Right kidney (tissue), 9 donors: Measurements from ENCODE around the gene RAB9A.
A peak's percentile ranks its signal among the peaks of the same experiment; 100 is the strongest.
"Not testable (repeated sequence)": the region's sequence is repeated elsewhere in the genome, so short reads cannot be mapped to it uniquely, and the experiment has no call there.

Experiments used
- DNase-seq: peaks from one replicate; pipeline ENCODE4 v3.0.0-alpha.2; 2016
- long read RNA-seq, 8 donors: transcript quantifications; one replicate each; lab custom pipeline, GENCODE V29; 2026

The RAB9A gene, protein sequence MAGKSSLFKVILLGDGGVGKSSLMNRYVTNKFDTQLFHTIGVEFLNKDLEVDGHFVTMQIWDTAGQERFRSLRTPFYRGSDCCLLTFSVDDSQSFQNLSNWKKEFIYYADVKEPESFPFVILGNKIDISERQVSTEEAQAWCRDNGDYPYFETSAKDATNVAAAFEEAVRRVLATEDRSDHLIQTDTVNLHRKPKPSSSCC
- long read RNA-seq, donor 1, transcript RAB9A-202 (3 exons, 2,039 nt), result major isoform, 10 of 17 reads
- long read RNA-seq, donor 1, transcript RAB9A-203 (2 exons, 737 nt), result minor isoform, 7 of 17 reads
- long read RNA-seq, donor 1, partial matches to known transcripts, result 0 of 17 reads
- long read RNA-seq, donor 1, other reads (novel, unspliced or antisense), result 0 of 17 reads
- long read RNA-seq, donor 2, transcript RAB9A-202 (3 exons, 2,039 nt), result major isoform, 10 of 14 reads
- long read RNA-seq, donor 2, partial matches to known transcripts, result 0 of 14 reads
- long read RNA-seq, donor 2, other reads (novel, unspliced or antisense), result 0 of 14 reads
- long read RNA-seq, donor 3, partial matches to known transcripts, result 0 of 5 reads
- long read RNA-seq, donor 3, other reads (novel, unspliced or antisense), result 0 of 5 reads
- long read RNA-seq, donor 4, transcript RAB9A-202 (3 exons, 2,039 nt), result major isoform, 8 of 23 reads
- long read RNA-seq, donor 4, partial matches to known transcripts, result 14 of 23 reads
- long read RNA-seq, donor 4, other reads (novel, unspliced or antisense), result 0 of 23 reads
- long read RNA-seq, donor 5, transcript RAB9A-203 (2 exons, 737 nt), result major isoform, 8 of 13 reads
- long read RNA-seq, donor 5, partial matches to known transcripts, result 0 of 13 reads
- long read RNA-seq, donor 5, other reads (novel, unspliced or antisense), result 0 of 13 reads
- long read RNA-seq, donor 6, transcript RAB9A-203 (2 exons, 737 nt), result minor isoform, 5 of 27 reads
- long read RNA-seq, donor 6, transcript RAB9A-202 (3 exons, 2,039 nt), result major isoform, 9 of 27 reads
- long read RNA-seq, donor 6, partial matches to known transcripts, result 13 of 27 reads
- long read RNA-seq, donor 6, other reads (novel, unspliced or antisense), result 0 of 27 reads
- long read RNA-seq, donor 7, transcript RAB9A-202 (3 exons, 2,039 nt), result major isoform, 14 of 52 reads
- long read RNA-seq, donor 7, transcript RAB9A-203 (2 exons, 737 nt), result minor isoform, 10 of 52 reads
- long read RNA-seq, donor 7, partial matches to known transcripts, result 28 of 52 reads
- long read RNA-seq, donor 7, other reads (novel, unspliced or antisense), result 0 of 52 reads
- long read RNA-seq, donor 8, transcript RAB9A-203 (2 exons, 737 nt), result minor isoform, 8 of 19 reads
- long read RNA-seq, donor 8, transcript RAB9A-202 (3 exons, 2,039 nt), result major isoform, 11 of 19 reads
- long read RNA-seq, donor 8, partial matches to known transcripts, result 0 of 19 reads
- long read RNA-seq, donor 8, other reads (novel, unspliced or antisense), result 0 of 19 reads

DNA sequence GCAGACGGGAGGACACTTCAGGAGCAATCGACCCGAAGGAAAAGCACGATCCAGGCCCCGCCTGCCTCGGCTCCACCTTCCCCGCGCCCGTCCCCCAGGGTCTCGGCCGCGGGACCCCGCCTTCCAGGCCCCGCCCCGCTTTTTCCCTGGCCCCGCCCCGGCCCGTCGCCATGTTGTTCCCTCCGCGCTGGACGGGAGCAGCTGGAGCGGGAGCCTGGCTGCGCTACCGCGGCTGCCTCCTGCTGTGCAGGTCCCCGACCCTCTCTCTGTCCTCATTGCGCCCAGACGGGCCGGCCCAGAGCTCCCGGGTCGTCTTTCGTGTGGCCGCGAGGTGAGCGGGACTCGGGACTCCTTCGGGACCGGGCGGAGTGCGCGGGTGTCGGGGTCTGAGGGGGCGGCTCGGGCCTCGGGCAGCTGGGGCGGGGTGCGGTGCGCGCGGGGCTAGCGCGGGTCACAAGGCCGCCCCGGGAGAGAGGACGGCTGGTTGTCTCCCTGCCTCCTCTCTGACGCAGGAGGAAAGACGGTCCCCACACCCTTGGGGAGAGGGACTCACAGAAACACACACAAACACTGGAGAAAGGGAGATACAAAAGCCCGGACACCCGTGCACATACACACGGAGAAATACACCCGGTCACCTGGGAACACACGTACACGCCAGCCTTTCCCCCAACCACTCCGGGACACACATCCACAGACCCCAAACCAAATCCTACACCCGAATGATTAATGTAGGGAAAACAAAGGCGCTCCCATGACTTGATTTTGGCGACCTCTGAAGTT is at the start of gene RAB9A:
Gene RAB9A, plus strand, starts transcription at position 171 of the 783 bp plus-strand sequence. CDS start 19,619 bp downstream, outside the sequence.
- DNase-seq, result peak; percentile 81

DNA sequence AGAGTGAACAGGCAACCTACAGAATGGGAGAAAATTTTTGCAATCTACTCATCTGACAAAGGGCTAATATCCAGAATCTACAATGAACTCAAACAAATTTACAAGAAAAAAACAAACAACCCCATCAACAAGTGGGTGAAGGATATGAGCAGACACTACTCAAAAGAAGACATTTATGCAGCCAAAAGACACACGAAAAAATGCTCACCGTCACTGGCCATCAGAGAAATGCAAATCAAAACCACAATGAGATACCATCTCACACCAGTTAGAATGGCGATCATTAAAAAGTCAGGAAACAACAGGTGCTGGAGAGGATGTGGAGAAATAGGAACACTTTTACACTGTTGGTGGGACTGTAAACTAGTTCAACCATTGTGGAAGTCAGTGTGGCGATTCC is 47.2 kb upstream of the RAB9A start:
- DNase-seq, result not testable (repeated sequence)

DNA sequence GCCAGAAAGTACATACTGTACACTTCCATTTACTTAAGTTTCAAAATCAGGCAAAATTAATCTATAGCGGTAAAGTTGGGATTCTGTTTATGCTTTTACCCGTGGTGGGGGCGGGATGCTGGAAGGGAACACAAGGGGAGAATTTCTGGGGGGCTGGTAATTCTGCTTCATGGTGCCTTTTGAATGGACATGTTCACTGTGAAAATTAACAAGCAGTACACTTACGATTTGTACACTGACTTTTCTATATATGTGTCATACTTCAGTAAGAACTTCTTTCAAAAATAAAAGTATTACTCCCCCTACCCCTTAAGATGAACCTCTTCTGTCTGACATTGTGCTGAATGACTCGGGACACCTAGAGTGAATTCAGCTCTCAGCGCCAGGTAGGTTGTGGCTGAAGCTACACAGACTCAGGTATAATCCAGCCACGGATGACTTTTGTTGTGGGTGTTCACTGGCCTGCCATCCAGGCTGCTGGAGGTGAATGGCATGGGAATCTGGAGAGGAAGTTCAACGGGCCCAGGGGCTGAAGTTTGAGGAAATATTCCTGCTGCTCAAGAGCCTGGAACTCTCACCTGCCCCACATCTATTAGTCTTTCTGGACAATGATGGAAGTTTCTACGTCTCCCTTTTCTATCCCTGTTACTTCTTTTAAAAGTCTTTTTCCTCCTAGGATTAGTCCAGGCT is 43.3 kb upstream of the RAB9A start:
- peak; percentile 26 for DNase-seq

DNA sequence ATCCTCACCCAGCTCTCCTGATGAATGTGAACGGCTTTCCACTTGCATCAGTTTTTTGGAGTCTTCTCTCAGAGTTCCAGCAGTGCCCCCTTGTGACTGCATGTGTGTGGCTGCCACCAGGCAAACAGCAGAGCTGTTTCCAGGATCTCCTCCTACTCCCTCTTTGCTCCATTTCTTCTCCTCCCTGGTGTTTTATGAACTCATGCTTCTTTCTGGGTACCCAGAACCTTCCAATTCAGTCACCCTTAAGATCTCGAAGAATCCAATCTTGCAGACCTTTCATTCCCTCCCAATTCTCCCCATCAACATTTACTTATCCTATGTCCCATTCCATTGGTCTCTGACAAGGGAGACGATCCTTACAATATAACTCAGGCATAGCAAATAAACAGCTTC is 42.8 kb upstream of the RAB9A start:
- no peak for DNase-seq

DNA sequence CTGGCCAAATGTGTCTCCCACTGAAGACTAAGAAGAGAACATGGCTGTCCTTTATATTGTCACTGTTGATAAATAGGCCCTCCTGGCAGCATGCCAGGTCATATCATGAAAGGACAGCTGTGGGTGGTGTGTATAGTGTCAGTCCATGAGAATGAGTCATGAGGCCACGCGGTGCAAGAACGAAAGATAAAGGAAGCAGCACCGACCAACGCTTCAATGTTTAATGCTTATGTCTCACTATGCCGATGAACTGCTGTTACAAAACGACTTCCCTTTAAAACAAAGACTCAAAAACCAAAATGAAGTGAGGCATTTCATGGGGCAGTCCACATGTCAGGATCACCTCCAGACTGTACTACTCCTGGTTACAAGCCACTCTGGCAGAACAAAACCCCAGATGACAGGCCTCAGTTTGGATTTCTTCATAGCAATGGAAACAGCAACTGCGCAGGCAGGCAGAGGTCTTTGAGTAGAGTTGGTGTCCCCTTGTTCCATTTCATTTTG is 41.2 kb upstream of the RAB9A start:
- DNase-seq, result no peak

DNA sequence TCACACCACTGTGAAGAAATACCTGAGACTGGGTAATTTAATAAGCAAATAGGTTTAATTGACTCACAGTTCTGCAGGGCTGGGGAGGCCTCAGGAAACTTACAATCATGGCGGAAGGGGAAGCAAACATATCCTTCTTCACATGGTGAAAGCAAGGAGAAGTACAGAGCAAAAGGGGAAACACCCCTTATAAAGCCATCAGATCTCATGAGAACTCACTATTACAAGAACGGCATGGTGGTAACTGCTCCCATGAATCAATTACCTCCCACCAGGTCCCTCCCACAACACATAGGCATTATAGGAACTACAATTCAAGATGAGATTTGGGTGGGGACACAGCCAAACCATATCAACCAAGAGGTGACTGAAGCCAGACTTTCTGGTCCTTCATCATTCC is 40.6 kb upstream of the RAB9A start:
- not testable (repeated sequence) for DNase-seq

DNA sequence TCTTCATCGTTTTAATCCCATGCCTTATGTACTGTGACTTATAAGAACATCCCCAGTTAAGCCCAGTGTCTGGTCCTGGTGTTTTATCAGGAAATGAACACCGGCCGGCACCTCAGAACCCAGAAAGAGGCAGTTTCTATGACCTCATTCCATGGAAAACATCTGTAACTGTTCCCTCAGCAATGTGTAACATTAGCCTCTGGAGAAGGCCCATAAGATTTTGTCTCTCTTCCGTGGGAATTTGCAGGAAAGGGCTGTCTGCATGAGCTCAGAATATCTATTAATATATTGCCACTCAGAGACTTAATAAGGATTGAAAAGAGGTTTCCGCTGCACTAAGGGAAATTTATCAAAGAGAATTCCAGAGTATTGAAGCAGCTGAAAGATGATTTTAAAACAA is 39.1 kb upstream of the RAB9A start:
- no peak for DNase-seq

DNA sequence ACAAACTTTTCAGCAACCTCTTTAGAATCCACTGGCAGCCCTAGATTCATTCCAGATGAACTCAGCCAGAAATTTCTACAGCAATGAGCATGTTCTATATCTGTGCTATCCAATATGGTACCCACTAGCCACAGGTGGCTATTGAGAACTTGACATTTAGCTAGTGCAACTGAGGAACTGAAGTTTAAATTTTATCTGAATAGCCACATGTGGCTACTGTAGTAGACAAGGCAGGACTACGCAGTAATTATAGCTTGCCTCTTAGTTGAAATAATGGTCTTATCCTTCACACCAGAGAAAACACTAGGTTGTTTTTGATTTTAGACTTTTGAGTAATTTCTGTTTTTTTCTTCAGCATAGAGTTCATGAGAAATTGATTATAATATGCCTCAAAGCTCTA is 38.6 kb upstream of the RAB9A start:
- no peak for DNase-seq

DNA sequence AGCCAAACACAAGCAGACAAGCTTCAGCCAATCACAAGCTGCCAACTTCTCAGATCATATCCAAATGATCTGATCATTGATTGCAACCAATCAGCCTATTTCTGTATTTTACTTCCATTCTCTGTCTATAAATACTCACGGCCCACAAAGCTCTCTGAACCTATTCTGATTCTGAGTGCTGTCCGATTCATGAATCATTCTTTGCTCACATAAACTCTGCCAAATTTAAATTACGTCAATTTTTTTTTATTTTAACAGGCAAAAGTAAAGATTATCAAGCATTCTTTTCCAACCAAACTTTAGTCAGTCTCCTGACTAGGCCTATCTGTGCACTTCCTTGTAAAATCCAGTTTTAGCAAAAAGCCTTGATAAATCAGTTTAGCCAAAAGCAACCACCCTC is 37.8 kb upstream of the RAB9A start:
- DNase-seq, result no peak

DNA sequence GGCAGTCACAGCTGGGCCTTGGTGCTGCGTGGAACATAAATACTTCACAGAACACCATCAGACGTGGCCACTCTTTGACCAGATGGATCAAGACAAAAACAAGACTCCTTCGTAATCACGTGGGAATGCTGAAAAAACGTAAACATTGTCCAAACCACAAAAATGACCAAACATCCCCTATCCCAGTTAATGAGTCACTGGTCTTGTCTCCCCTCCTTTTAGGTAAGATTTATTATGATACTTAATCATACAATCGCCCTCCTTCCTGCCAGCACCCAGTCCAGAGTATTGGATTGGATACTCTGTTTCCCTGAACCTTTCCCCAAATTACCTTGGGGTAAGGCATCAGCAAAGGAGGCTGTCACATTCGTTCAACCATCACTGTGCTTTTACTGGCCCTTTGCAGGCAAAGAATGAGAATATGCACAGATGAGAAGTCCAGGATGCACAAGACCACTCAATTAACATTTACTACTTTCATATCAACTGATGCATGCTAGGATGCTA is 36.6 kb upstream of the RAB9A start:
- peak; percentile 6 for DNase-seq

DNA sequence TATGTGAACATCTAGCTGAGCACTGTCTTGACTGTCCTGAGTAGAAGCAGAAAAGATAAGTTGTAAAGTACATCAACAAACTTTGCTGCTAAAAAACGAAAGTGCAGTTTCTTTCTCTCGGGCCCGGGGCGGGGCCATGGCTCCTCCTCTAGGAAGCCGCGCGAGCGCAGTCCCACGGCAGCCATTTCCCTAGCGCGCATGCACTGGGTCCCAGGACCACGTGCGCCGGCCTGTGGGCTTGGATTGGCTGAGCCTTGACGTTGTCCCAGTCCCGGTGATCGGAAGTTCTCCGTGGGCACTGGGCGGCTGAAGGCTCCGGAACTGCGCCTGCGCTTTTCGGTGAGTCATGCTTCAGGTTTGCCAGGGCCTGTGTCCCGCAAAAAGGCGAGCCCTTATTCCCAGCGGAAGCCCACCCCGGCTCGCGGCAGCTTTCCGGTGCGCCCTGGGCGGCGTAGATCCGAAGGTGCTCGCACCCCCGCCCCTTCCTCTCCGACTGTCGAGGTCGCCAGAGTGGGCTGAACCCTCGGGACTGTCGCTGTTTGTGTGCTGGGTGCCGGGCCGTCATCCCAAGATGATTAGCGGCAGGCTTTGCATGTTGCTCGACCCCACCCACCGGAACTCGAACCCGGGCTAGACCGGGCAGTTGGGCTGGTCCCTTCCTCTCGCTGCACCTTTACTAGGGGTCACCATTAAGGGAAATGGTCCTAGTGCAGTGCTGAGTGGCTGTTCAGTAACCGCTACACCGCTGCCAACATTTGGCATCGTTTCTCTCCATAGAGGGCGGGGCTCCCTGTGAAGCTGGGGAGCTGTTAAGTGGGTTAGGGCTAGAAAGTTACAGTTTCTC is 35.9 kb upstream of the RAB9A start, which contains the start of gene TCEANC:
Gene TCEANC, plus strand, starts transcription at position 292 of the 844 bp plus-strand sequence. CDS start 9,368 bp downstream, outside the sequence.
- DNase-seq, result peak; percentile 82

DNA sequence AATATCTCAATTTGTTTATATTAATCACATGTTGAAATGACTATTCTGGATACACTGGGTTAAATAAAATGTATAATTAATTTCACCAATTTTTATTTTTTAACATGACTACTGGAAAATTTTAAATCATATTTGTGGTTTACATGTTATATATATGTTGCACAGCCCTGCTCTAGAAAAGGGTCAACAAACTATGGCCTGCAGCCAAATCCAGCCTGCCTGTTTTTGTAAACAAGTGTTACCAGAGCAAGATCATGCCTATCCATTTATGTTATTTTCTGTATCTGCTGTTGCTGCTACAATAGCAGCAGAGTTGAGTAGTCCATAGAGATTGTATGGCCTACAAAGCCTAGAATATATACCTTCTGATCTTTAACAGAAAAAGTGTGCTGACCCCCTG is 34.8 kb upstream of the RAB9A start:
- no peak for DNase-seq

DNA sequence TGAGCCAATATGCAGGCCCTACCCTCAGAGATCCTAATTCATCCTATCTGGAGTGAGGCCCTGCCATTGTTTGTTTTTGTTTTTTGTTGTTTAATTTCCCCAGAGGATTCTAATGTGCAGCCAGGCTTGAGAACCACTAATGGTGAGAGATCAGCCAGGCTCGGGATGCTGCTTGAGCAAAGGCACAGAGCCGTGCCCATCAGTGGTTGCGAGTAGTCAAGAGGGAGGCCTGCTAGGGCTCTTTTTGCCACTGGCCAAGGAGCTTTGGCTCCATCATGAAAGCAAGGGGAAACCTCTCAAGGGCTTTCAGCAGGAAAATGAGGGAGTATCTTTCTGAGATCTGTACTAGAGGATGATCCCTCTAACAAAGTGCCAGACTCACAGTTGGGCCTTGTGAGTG is 33.3 kb upstream of the RAB9A start:
- no peak for DNase-seq

DNA sequence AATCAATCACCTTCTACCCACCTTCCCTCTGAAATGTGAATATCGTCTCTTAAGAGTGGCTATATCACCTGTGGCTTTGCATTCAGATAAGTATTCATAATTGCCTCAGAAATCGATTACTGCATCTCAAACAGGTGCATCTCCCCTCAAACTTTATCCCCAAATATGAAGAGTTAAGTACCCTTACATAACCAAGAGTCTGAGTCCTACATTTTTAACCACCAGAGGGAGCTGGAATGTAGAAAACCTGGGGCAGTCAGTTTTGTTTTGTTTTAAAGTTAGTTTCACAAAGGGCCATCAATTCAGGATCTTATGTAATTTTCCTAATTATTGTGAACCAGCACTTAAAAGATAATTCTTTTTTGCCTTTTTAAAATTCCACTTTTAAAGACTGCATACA is 30.3 kb upstream of the RAB9A start:
- DNase-seq, result no peak

DNA sequence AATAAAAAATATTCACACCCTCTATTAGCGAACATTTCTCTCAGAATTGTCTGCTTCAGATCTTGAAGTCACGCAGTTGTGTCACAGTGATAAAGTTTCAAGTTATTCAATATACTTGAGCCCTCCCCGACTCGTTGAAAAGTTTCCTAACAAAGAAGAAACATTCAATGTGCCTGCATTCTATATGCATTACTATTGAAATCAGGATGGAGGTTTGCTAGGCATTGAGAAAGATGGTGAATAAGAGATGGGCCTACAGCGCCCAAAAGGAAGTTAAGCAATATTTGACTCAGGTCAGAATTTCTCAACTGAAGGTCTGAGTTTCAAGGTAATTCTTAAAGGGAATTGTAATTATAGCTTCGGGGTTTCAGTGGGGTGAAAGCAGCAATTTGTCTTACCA is 29.9 kb upstream of the RAB9A start:
- no peak for DNase-seq

DNA sequence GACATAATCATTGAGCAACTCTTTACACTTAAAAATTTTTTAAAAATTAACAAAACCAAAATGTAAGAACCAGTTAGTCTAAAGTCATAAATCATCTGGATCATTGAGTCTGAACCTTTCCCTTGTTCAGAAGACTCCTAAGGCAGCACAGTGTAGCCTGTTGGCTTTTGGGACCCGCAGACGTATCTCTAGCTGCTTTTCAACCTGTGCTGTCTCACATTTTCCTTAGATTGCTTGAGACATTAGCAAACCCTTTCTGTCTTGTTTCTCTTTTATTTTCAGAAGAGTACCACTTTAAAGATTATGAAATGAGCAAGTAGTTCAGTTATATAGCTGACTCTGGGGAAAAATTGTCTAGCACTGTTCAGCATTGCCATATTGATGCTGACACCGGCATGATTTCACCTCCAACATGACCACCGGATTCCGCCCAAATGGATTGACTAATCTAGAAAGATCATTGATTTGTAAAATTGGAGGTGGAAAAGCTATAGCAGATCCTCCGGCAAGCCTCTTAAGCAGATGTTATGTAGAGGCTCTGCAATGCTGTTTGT is 27.1 kb upstream of the RAB9A start:
- no peak for DNase-seq

DNA sequence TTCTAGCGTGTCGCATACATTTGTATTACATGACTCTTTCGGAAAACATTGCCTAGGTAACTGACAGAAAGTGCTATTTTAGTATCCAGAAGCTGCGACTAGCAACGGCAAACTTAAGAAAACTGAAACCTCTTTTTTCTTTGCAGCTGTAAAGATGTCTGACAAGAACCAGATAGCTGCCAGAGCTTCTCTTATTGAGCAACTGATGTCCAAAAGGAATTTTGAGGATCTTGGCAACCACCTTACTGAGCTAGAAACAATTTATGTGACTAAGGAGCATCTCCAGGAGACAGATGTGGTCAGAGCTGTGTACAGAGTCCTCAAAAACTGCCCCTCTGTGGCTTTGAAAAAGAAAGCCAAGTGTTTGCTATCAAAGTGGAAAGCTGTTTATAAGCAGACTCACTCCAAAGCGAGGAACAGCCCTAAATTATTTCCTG is 26.6 kb upstream of the RAB9A start:
- DNase-seq, result no peak

DNA sequence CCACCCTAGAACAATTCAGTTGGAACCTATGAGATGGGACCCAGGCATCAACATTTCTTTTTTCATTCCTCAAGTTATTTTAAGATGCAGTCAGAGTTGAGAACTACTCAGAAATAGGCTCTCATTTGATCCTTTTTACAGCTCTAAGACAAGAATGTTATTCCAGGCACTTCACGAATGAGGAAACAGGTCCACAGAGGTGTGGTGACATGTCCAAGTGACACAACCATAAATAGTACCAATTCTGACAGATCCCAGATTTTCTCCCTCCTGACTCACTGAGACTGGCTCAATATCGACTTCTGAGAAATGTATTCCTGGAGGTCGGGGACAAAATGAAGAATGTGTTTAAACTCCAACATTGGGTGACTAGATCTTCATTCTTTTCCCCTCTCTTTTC is 24.9 kb upstream of the RAB9A start:
- DNase-seq, result no peak

DNA sequence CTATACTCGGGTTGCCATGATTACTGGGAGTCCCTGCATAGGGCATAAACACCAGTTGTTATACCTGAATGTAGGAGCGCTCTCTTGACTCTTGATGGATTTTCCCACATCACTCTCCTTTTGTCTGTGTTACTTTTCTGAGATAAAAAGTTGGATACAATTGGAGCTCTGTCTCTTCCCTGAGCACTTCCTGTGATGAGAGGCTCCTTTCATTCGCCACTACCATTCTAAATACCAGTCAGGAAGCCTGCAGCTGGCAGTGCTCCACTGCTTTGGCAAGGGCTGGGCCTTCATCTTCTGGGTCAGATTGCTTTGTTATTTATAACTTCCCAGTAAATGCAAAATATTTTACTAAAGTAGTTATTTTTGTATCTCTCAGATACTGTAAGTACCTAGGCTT is 22.1 kb upstream of the RAB9A start:
- DNase-seq, result no peak
